Suprapubic skin (tissue), 3 donors: ENCODE results near the gene STUM.

Experiments
- EP300 ChIP-seq: sonication (generic); formaldehyde crosslinking; IDR thresholded peaks from one replicate; pipeline ENCODE4 v1.6.1; 2017; ENCODE audit warnings: antibody characterized with exemption
- POLR2A ChIP-seq, 2 donors: fragments of 450-650 bp; IDR thresholded peaks; one replicate each; pipeline ENCODE4 v1.6.1; 2017; ENCODE audit warnings: antibody characterized with exemption in 2 of 2, mild to moderate bottlenecking in 2 of 2, moderate library complexity in 2 of 2
- TF ChIP-seq, protein P1 (sequence below), 2 donors: fragments of 200-600 bp in 1 of 2; fragments of 450-650 bp in 1 of 2; sonication (generic) in 1 of 2; IDR thresholded peaks; one replicate each; pipeline ENCODE4 v1.5.1; 2016 to 2019; ENCODE audit warnings: antibody characterized with exemption in 2 of 2, mild to moderate bottlenecking in 1 of 2, moderate library complexity in 1 of 2

DNA sequence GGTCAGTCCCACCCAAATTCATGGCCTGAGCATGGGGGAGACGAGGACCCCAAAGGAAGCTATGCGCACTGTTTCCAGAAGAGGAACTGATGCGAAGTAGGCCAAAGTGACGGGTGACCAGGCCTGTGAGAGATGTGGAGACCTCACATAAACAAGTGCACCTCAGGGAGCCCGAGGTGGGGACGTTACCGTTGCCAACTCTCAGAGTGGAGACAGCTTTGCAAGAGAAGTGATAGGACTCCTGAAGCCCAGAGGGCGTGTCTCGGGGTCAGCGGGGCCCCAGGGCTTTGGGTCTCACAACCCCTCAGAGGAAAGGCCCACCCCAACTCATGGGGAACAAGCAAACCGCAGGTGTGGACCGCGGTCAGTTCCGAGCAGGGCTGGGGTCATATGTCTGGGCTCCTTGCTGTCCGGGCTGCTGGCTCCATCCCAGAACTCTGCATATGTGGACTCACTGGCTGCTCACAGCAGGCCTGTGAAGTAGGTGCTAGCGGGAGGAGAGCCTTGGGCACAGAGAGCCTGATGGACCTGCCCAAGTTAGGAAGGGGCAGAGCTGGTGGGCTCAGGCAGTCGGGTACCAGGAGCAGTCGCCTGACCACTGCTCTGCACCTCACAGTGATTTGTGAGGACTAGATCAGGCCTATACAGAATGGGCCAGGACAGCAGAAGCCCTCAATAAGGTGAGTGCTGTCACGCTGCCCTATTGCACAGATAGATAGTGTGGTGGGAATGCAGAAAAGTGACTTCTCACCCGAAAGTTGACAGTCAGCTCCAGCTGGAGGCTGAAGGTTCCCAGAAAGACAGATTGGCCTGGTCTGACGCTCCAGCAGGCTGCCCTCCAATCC, 26.2 kb downstream of the STUM start:
- TF ChIP-seq, protein P1, sequence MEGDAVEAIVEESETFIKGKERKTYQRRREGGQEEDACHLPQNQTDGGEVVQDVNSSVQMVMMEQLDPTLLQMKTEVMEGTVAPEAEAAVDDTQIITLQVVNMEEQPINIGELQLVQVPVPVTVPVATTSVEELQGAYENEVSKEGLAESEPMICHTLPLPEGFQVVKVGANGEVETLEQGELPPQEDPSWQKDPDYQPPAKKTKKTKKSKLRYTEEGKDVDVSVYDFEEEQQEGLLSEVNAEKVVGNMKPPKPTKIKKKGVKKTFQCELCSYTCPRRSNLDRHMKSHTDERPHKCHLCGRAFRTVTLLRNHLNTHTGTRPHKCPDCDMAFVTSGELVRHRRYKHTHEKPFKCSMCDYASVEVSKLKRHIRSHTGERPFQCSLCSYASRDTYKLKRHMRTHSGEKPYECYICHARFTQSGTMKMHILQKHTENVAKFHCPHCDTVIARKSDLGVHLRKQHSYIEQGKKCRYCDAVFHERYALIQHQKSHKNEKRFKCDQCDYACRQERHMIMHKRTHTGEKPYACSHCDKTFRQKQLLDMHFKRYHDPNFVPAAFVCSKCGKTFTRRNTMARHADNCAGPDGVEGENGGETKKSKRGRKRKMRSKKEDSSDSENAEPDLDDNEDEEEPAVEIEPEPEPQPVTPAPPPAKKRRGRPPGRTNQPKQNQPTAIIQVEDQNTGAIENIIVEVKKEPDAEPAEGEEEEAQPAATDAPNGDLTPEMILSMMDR (IDR thresholded peaks at IDR 0.05) = no peak
- TF ChIP-seq EP300 (no peak), POLR2A (IDR thresholded peaks at IDR 0.05) (no peak)
